HG03342 (cell line): ENCODE results near the gene GLIPR2.
"Not testable (repeated sequence)": the region's sequence is repeated elsewhere in the genome, so short reads cannot be mapped to it uniquely, and the experiment has no call there.

ENCODE experiments used
- ATAC-seq: cut with Tn5 transposase; IDR thresholded peaks from one replicate; pipeline ENCODE4 v1.9.1; 2021; ENCODE audit warnings: mild to moderate bottlenecking, moderate library complexity; ENCODE audit not compliant: unreplicated experiment

Gene GLIPR2

GRCh38 chr9:36143245-36143641, 6.7 kb downstream of the GLIPR2 start:
- no peak for ATAC-seq

- no peak for ATAC-seq
Measured at GRCh38 chr9:36144309-36145232, 8.0 kb downstream of the GLIPR2 start.

GRCh38 chr9:36145970-36146369, 9.4 kb downstream of the GLIPR2 start:
- no peak for ATAC-seq

- no peak for ATAC-seq
Measured at GRCh38 chr9:36146651-36147050, 10.1 kb downstream of the GLIPR2 start.

- no peak for ATAC-seq
Measured at GRCh38 chr9:36147441-36148175, 11.1 kb downstream of the GLIPR2 start.

- ATAC-seq = no peak
Measured at GRCh38 chr9:36148311-36149051, 11.9 kb downstream of the GLIPR2 start.

GRCh38 chr9:36149197-36149596, 12.7 kb downstream of the GLIPR2 start:
- no peak for ATAC-seq

GRCh38 chr9:36150574-36151315, 14.2 kb downstream of the GLIPR2 start:
- no peak for ATAC-seq

- peak; percentile 79 for ATAC-seq
Measured at GRCh38 chr9:36151316-36152210, 15.0 kb downstream of the GLIPR2 start.

GRCh38 chr9:36152741-36153438, 16.4 kb downstream of the GLIPR2 start:
- no peak for ATAC-seq

GRCh38 chr9:36153746-36154145, 17.2 kb downstream of the GLIPR2 start:
- no peak for ATAC-seq

- no peak for ATAC-seq
Measured at GRCh38 chr9:36154331-36154952, 17.9 kb downstream of the GLIPR2 start.

- no peak for ATAC-seq
Measured at GRCh38 chr9:36156116-36156515, 19.6 kb downstream of the GLIPR2 start.

- no peak for ATAC-seq
Measured at GRCh38 chr9:36158122-36158521, 21.6 kb downstream of the GLIPR2 start.

- ATAC-seq = no peak
Measured at GRCh38 chr9:36158917-36159316, 22.4 kb downstream of the GLIPR2 start.

- ATAC-seq = not testable (repeated sequence)
Measured at GRCh38 chr9:36159509-36159908, 23.0 kb downstream of the GLIPR2 start.

GRCh38 chr9:36160126-36160525, 23.6 kb downstream of the GLIPR2 start:
- ATAC-seq = not testable (repeated sequence)

- ATAC-seq = no peak
Measured at GRCh38 chr9:36161187-36161586, 24.7 kb downstream of the GLIPR2 start.
